ENCODE measurements around the gene WDR82. TPM values are rescaled to one million over a fixed set of nuclear protein-coding genes. Genes with fewer than 3 reads are reported as not detected.

The WDR82 gene
- total RNA-seq, 4 donors from 2014 or later: 29.7 to 44.0 (median 38.3) TPM

- H3K27ac ChIP-seq: peak overlapping the region in 1 of 4 donors; percentile 32
- peaks cover 0 to 72% (median 3%) of the 10 kb centered on the region in 3 donors for H3K36me3 ChIP-seq
- no peak overlapping the region for H3K4me3 ChIP-seq
- DNase-seq: peak; percentile 81 to 89 (median 89)
- no peaks in the 10 kb centered on the region for H3K9me3 ChIP-seq
- H3K4me1 ChIP-seq: peaks cover 0 to 20% (median 13%) of the 10 kb centered on the region in 4 donors
- TF ChIP-seq CTCF (IDR thresholded peaks at IDR 0.05) (peak; percentile 87 to 96 (median 92)), POLR2A (IDR thresholded peaks at IDR 0.05) (no peak)
- H3K27me3 ChIP-seq: no peaks in the 10 kb centered on the region
Measured at GRCh38 chr3:52231502-52232278, 46.8 kb downstream of the WDR82 start.

- H3K27ac ChIP-seq: peak overlapping the region in 1 of 4 donors; percentile 32
- no peaks in the 10 kb centered on the region for H3K9me3 ChIP-seq
- no peak overlapping the region for H3K4me3 ChIP-seq
- TF ChIP-seq CTCF (IDR thresholded peaks at IDR 0.05) (no peak), POLR2A (IDR thresholded peaks at IDR 0.05) (no peak)
- peaks cover 0 to 27% (median 13%) of the 10 kb centered on the region in 4 donors for H3K4me1 ChIP-seq
- no peaks in the 10 kb centered on the region for H3K27me3 ChIP-seq
- H3K36me3 ChIP-seq: peaks cover 0 to 72% (median 3%) of the 10 kb centered on the region in 3 donors
- peak in 1 of 3 donors; percentile 44 for DNase-seq
Measured at GRCh38 chr3:52230889-52231499, 47.5 kb downstream of the WDR82 start.

- H3K36me3 ChIP-seq: peaks cover 0 to 72% (median 3%) of the 10 kb centered on the region in 3 donors
- TF ChIP-seq POLR2A (IDR thresholded peaks at IDR 0.05) (no peak), CTCF (IDR thresholded peaks at IDR 0.05) (no peak)
- H3K4me1 ChIP-seq: peaks cover 0 to 24% (median 11%) of the 10 kb centered on the region in 4 donors
- no peak overlapping the region for H3K4me3 ChIP-seq
- peak in 2 of 3 donors; percentile 34 to 44 for DNase-seq
- no peak overlapping the region for H3K27ac ChIP-seq
- H3K27me3 ChIP-seq: no peaks in the 10 kb centered on the region
- no peaks in the 10 kb centered on the region for H3K9me3 ChIP-seq
Measured at GRCh38 chr3:52230461-52230860, 48.0 kb downstream of the WDR82 start.

- no peaks in the 10 kb centered on the region for H3K9me3 ChIP-seq
- no peaks in the 10 kb centered on the region for H3K27me3 ChIP-seq
- no peak for DNase-seq
- TF ChIP-seq POLR2A (IDR thresholded peaks at IDR 0.05): no peak
- TF ChIP-seq CTCF (IDR thresholded peaks at IDR 0.05): no peak
- H3K36me3 ChIP-seq: peaks cover 0 to 66% (median 3%) of the 10 kb centered on the region in 3 donors
- H3K4me3 ChIP-seq: no peak overlapping the region
- no peak overlapping the region for H3K27ac ChIP-seq
- peaks cover 0 to 24% (median 9%) of the 10 kb centered on the region in 4 donors for H3K4me1 ChIP-seq
Measured at GRCh38 chr3:52229656-52230055, 48.8 kb downstream of the WDR82 start.

- H3K9me3 ChIP-seq: no peaks in the 10 kb centered on the region
- no peak overlapping the region for H3K4me3 ChIP-seq
- H3K36me3 ChIP-seq: peaks cover 0 to 58% (median 3%) of the 10 kb centered on the region in 3 donors
- no peak for TF ChIP-seq POLR2A (IDR thresholded peaks at IDR 0.05)
- no peak for TF ChIP-seq CTCF (IDR thresholded peaks at IDR 0.05)
- H3K27ac ChIP-seq: no peak overlapping the region
- H3K27me3 ChIP-seq: no peaks in the 10 kb centered on the region
- H3K4me1 ChIP-seq: peaks cover 0 to 24% (median 9%) of the 10 kb centered on the region in 4 donors
- DNase-seq: no peak
Measured at GRCh38 chr3:52228751-52229291, 49.6 kb downstream of the WDR82 start.

Data from Peyer's patch (tissue), 4 donors.